22Rv1 (cell line): ENCODE measurements around the gene SPATS2L.

ENCODE experiments used
- CTCF ChIP-seq: fragments of 450-650 bp; IDR thresholded peaks from 2 replicates; pipeline ENCODE4 v1.5.1; 2017; ENCODE audit warnings: mild to moderate bottlenecking
- ZFX ChIP-seq: fragments of 450-650 bp; IDR thresholded peaks from 2 replicates; pipeline ENCODE4 v1.6.1; 2017; ENCODE audit warnings: antibody characterized with exemption, borderline replicate concordance

GRCh38 chr2:200301953-200302858, 4.3 kb upstream of the SPATS2L start:
- no peak for TF ChIP-seq CTCF
- no peak for TF ChIP-seq ZFX
